Colonic mucosa (tissue), 4 donors: ENCODE data around the gene TEKTIP1. TPM values are rescaled to one million over a fixed set of nuclear protein-coding genes. Genes with fewer than 3 reads are reported as not detected.

ENCODE experiments used
- DNase-seq: peaks from one replicate; pipeline ENCODE4 v3.0.0-alpha.2; 2020
- H3K27ac ChIP-seq: fragments of 200-600 bp; one replicate; pipeline ENCODE4 v1.8.0; 2021
- H3K27me3 ChIP-seq: fragments of 200-600 bp; one replicate; pipeline ENCODE4 v1.8.0; 2021
- H3K36me3 ChIP-seq: fragments of 200-600 bp; one replicate; pipeline ENCODE4 v1.8.0; 2021
- H3K4me1 ChIP-seq: fragments of 200-600 bp; one replicate; pipeline ENCODE4 v1.8.0; 2021; ENCODE audit warnings: mild to moderate bottlenecking
- H3K4me3 ChIP-seq: fragments of 200-600 bp; one replicate; pipeline ENCODE4 v1.8.0; 2021
- H3K9ac ChIP-seq, 2 donors: one replicate each; pipeline ENCODE4 v1.7.0; 2013; ENCODE audit warnings: control low read depth in 2 of 2, low read depth in 2 of 2, low read length in 2 of 2
- H3K9me3 ChIP-seq: fragments of 200-600 bp; one replicate; pipeline ENCODE4 v1.8.0; 2021
- intact Hi-C: fragments of 100-400 bp; cut with DNase I; formaldehyde crosslinking; loops from one replicate; pipeline ENCODE4 v1.14.1; 2022
- total RNA-seq, 2 donors: library from RNA; stranded (reverse); fragmentation: NEBNext Ultra II Directional in 1 of 2; extraction: Animal tissue kit (Norgen Biotek cat#: 25700) in 1 of 2; gene quantifications; one replicate each; pipeline ENCODE4 v1.2.1, GENCODE V29; 2021
- TF ChIP-seq, protein P1 (sequence below): fragments of 200-600 bp; IDR thresholded peaks from one replicate; pipeline ENCODE4 v1.8.0; 2022; ENCODE audit warnings: antibody characterized with exemption, mild to moderate bottlenecking
- donor health status: healthy.
- donor health status: DM: no; HTN: no; CAD: no.
- donor health status: DM: no; HTN: no; CAD: no.

TEKTIP1 gene
- total RNA-seq, 2 donors from 2014 or later, result 1.5 to 4.7 TPM

DNA sequence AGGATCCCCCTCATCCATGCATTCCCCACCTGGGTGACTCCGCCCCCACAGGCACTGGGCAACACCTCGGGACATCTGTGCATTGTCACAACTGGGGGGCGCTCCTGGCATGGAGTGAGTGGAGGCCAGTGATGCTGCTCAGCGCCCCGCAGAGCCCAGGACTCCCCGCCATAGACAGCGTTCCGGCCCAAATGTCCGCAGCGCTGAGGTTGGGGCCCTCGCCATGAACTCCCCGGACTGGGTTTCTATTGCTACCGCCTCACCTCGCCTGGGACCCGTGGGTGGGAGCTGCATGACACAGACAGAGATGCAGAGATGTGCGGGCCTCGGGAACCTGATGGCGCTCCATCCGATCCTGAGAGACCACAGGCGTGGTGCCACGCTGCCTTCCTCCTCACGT lies 28.2 kb upstream of the TEKTIP1 start:
- Histone ChIP-seq H3K9ac (no peak overlapping the region), H3K36me3 (no peaks in the 10 kb centered on the region), H3K27me3 (no peaks in the 10 kb centered on the region), H3K4me1 (no peaks in the 10 kb centered on the region), H3K4me3 (no peak overlapping the region), H3K27ac (no peak overlapping the region), H3K9me3 (no peaks in the 10 kb centered on the region)
- intact Hi-C loops, result no loop called here
- DNase-seq, result no peak
- TF ChIP-seq, protein P1, sequence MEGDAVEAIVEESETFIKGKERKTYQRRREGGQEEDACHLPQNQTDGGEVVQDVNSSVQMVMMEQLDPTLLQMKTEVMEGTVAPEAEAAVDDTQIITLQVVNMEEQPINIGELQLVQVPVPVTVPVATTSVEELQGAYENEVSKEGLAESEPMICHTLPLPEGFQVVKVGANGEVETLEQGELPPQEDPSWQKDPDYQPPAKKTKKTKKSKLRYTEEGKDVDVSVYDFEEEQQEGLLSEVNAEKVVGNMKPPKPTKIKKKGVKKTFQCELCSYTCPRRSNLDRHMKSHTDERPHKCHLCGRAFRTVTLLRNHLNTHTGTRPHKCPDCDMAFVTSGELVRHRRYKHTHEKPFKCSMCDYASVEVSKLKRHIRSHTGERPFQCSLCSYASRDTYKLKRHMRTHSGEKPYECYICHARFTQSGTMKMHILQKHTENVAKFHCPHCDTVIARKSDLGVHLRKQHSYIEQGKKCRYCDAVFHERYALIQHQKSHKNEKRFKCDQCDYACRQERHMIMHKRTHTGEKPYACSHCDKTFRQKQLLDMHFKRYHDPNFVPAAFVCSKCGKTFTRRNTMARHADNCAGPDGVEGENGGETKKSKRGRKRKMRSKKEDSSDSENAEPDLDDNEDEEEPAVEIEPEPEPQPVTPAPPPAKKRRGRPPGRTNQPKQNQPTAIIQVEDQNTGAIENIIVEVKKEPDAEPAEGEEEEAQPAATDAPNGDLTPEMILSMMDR, result no peak

DNA sequence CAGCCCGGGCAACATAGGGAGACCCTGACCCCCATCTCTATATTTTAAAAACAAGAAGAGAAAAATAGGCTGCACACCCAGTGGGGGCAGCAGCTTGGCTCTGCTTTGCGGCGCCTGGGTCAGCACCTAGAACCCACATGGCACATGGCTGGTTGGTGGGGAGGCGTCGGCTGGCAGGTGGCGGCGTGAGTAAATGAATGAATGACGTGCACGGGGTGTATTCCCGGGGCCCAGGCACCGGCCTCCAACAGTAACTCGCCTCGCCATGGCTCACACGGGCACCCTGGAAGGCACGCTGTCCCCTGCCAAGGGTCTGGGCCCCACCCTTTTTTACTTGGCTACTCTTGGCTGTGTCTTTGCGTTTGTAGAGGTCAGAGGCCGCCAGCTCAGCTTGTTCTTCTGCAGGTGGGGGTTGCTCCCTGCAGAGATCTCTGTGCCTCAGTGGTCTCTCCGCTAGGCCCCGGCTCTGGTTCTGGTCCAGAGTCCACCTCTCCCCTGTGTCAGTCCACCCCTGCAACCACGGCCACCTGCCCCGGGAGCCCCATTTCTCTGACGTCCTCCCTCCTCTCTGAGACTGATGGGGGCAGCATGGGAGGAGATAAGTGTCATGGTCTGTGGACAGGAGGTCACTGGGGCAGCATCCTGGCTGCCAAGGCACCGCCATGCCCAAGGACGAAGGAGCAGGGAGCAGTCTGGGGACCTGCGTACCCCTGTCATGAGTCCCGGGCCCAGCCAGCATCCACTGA lies 27.3 kb upstream of the TEKTIP1 start:
- H3K36me3 ChIP-seq, result no peaks in the 10 kb centered on the region
- H3K9me3 ChIP-seq, result no peaks in the 10 kb centered on the region
- H3K4me1 ChIP-seq, result peaks cover 3% of the 10 kb centered on the region
- intact Hi-C loops, result no loop called here
- TF ChIP-seq, protein P1, result no peak
- H3K4me3 ChIP-seq, result no peak overlapping the region
- DNase-seq, result no peak
- no peak overlapping the region for H3K27ac ChIP-seq
- no peak overlapping the region for H3K9ac ChIP-seq
- no peaks in the 10 kb centered on the region for H3K27me3 ChIP-seq

DNA sequence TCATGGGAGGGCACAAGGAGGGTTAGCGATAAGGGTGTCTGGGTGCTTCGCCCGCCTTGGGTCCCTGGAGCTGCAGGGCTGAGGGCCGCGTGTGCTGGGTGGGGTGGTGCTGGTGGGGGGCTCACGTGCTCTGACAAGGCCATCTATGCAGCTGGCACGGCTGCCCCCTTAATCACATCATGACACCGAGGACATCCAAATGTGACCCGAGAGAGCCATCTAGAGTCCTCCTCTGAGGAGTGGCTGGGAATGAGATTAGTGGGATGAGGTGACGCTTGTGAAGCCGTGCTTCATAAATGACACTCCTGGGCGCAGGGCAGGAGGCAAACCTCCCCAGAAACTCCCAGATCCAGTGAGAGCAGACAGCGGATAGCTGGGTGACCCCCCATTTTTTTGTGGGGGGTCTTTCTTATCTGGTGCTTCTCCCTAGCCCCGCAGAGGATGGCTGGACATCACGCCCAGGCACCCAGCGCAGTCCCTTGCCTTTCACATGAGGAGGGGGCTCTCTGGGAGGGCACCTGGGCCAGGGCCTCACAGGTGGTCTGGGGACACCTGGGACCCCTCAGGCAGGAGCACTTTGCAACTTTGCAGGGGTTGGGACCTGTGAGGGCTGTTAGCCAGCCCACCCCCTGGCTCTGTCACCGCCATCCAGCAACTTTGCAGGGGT lies 26.3 kb upstream of the TEKTIP1 start:
- Histone ChIP-seq H3K36me3 (no peaks in the 10 kb centered on the region), H3K27me3 (no peaks in the 10 kb centered on the region), H3K4me3 (no peak overlapping the region), H3K9ac (no peak overlapping the region), H3K9me3 (no peaks in the 10 kb centered on the region), H3K27ac (no peak overlapping the region), H3K4me1 (peaks cover 5% of the 10 kb centered on the region)
- no peak for DNase-seq
- intact Hi-C loops, result no loop called here
- TF ChIP-seq, protein P1, result no peak

DNA sequence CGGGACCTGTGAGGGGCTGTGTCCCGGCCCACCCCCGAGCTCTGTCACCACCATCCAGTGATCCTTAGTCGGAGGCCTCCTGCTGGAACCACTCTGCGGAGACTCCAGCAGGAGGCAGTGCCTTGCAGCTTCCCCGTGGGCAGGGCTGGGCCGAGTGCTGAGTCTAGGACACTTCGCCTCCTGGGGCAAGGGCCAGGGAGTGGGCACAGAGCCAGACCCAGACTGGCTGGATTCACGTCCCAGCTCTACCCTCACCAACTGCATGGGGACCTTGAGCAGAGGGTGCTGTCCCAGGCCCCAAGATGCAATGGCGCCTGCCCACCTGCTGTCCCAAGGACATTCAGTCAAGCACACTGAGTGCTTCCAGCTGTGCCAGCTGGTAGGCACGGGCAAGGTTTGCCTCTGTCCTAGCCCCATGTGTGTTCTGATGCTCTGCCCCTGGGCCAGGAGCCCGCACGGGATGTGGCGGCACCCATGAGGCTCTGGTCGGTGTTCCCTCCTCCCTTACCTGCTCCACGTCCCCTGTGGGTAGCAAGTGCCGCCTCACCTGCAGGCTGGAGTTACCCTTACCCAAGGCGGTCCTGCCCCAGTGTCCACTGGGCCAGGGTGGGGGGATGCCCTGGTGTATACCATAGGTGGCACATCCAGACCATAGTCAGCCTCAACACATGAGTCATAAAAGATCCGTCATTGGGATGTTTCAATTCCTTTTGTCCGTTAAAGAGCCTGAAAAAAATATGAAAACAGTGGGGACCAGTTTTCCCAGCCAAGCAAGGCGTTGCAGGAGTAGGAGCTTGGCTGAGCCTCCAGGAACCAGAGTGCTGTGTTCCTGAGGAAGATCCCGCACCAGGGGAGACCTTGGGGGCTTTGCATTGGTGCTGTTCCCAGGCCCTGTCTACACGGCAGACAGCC lies 25.5 kb upstream of the TEKTIP1 start:
- Histone ChIP-seq H3K9ac (no peak overlapping the region), H3K4me1 (peaks cover 5% of the 10 kb centered on the region), H3K9me3 (no peaks in the 10 kb centered on the region), H3K36me3 (no peaks in the 10 kb centered on the region), H3K4me3 (no peak overlapping the region), H3K27me3 (no peaks in the 10 kb centered on the region), H3K27ac (no peak overlapping the region)
- TF ChIP-seq, protein P1, result no peak
- no peak for DNase-seq
- intact Hi-C loops, result no loop called here

DNA sequence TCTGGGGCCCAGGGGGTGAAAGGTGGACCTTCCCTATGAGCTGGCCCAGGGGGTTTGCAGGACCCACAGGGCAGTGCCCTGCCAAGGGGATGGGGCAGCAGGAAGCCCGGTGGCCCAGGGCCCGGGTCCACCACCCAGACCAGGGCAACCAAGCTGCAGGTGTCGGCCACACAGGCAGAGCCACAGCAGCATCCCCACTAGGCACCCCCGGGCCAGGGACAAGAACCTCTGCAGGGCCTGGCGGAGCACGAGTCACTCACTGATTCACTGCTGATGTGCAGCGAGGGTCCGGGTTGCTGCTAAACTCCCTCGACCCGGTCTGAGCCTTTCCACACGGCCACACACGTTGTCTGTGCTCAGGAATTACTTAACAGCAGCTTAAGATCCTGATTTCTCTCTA lies 24.0 kb upstream of the TEKTIP1 start:
- no peaks in the 10 kb centered on the region for H3K27me3 ChIP-seq
- H3K27ac ChIP-seq, result no peak overlapping the region
- H3K36me3 ChIP-seq, result no peaks in the 10 kb centered on the region
- intact Hi-C loops, result no loop called here
- H3K4me1 ChIP-seq, result peaks cover 5% of the 10 kb centered on the region
- H3K4me3 ChIP-seq, result no peak overlapping the region
- TF ChIP-seq, protein P1, result no peak
- no peak overlapping the region for H3K9ac ChIP-seq
- DNase-seq, result no peak
- H3K9me3 ChIP-seq, result no peaks in the 10 kb centered on the region
